Measurements from ENCODE around the gene FAM53B. TPM values are rescaled to one million over a fixed set of nuclear protein-coding genes. Genes with fewer than 3 reads are reported as not detected.

Gene FAM53B
- total and polyA plus RNA-seq, 8 donors, result 5.7 to 46.9 (median 11.4) TPM

DNA sequence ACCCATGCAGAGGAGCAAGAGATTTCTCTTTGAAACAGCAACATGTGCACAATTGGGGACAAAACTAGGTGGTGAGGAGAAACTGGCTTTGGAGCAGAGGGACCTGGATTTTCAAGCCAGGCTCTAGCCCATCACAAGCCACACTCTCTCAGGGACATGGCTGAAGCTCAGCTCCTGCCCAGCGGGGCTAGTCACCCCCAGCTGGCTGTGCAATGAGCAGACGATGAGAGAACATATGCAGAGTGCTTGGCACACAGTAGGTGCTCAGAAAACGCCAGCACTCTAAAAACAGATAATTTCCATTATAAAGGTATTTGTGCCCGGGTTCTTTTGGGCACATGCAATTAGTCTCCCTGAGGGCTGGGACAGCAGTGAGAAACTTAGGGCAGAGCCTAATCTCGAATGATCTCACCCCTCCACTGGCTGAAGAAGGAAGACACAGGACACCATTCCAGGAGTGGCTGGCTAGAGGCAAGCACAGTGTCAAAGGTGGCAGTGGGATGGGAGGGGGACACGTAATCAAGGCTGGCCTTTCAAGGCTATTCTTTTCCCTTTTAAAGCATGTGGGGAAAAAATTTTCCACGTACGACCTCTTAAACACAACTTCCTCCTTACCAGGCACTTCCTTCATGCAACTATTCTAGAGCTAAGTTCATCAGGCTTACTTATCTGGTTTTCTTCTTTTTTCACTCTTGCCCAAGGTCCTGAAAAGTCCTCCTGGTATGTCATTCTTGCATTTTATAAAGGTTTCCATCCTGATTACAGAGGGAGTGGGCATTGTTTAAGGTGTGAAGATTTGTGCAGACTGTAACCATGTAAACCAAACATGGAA is 15.1 kb downstream of the FAM53B start:
- Histone ChIP-seq H3K27me3 (no peaks in the 10 kb centered on the region), H3K4me3 (no peak overlapping the region), H3K27ac (peak overlapping the region in 4 of 5 donors; percentile 58 to 77 (median 72)), H3K4me1 (peaks cover 54 to 92% (median 75%) of the 10 kb centered on the region in 4 donors), H3K9me3 (no peaks in the 10 kb centered on the region), H3K36me3 (peaks cover 0 to 4% (median 2%) of the 10 kb centered on the region in 4 donors)
- peak in 1 of 2 donors; percentile 61 for DNase-seq
- no peak for TF ChIP-seq POLR2A (IDR thresholded peaks at IDR 0.05)
- TF ChIP-seq POLR2AphosphoS5 (IDR thresholded peaks at IDR 0.05), result no peak
- TF ChIP-seq, protein P1, sequence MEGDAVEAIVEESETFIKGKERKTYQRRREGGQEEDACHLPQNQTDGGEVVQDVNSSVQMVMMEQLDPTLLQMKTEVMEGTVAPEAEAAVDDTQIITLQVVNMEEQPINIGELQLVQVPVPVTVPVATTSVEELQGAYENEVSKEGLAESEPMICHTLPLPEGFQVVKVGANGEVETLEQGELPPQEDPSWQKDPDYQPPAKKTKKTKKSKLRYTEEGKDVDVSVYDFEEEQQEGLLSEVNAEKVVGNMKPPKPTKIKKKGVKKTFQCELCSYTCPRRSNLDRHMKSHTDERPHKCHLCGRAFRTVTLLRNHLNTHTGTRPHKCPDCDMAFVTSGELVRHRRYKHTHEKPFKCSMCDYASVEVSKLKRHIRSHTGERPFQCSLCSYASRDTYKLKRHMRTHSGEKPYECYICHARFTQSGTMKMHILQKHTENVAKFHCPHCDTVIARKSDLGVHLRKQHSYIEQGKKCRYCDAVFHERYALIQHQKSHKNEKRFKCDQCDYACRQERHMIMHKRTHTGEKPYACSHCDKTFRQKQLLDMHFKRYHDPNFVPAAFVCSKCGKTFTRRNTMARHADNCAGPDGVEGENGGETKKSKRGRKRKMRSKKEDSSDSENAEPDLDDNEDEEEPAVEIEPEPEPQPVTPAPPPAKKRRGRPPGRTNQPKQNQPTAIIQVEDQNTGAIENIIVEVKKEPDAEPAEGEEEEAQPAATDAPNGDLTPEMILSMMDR (IDR thresholded peaks at IDR 0.05), result no peak
- no peak for TF ChIP-seq EP300 (IDR thresholded peaks at IDR 0.05)
- 58 to 69% (median 67%) methylated on average over 8 of the region's 8 CpGs for WGBS, 5 donors
- intact Hi-C loops (cut with DNase I; ENCODE audit: low total_unique reads), result no loop called here

- intact Hi-C loops (cut with DNase I; ENCODE audit: low total_unique reads), result no loop called here
- Histone ChIP-seq H3K36me3 (peaks cover 0 to 4% (median 2%) of the 10 kb centered on the region in 4 donors), H3K27ac (peak overlapping the region; percentile 59 to 77 (median 71)), H3K4me1 (peaks cover 54 to 92% (median 75%) of the 10 kb centered on the region in 4 donors), H3K27me3 (no peaks in the 10 kb centered on the region), H3K4me3 (no peak overlapping the region), H3K9me3 (no peaks in the 10 kb centered on the region)
- peak in 1 of 3 donors; percentile 11 for TF ChIP-seq POLR2AphosphoS5 (IDR thresholded peaks at IDR 0.05)
- TF ChIP-seq, protein P1 (IDR thresholded peaks at IDR 0.05), result no peak
- peak in 1 of 2 donors; percentile 73 for DNase-seq
- 64 to 75% (median 70%) methylated on average over 14 of the region's 14 CpGs for WGBS, 5 donors
Measured at GRCh38 chr10:124728071-124728829, 15.9 kb downstream of the FAM53B start.

GRCh38 chr10:124727361-124727960 is 16.7 kb downstream of the FAM53B start:
- intact Hi-C loops (cut with DNase I; ENCODE audit: low total_unique reads), result no loop called here
- Histone ChIP-seq H3K36me3 (peaks cover 0 to 4% (median 2%) of the 10 kb centered on the region in 4 donors), H3K27me3 (no peaks in the 10 kb centered on the region), H3K9me3 (no peaks in the 10 kb centered on the region), H3K4me3 (no peak overlapping the region), H3K4me1 (peaks cover 54 to 92% (median 75%) of the 10 kb centered on the region in 4 donors), H3K27ac (peak overlapping the region in 4 of 5 donors; percentile 60 to 77 (median 72))
- 31 to 69% (median 42%) methylated on average over 6 of the region's 6 CpGs for WGBS, 5 donors
- no peak for TF ChIP-seq EP300 (IDR thresholded peaks at IDR 0.05)
- TF ChIP-seq POLR2AphosphoS5 (IDR thresholded peaks at IDR 0.05), result peak in 1 of 3 donors; percentile 8
- DNase-seq, result peak in 1 of 2 donors; percentile 59

- intact Hi-C loops (cut with DNase I; ENCODE audit: low total_unique reads), result no loop called here
- H3K36me3 ChIP-seq, result peaks cover 0 to 4% (median 0%) of the 10 kb centered on the region in 4 donors
- 80 to 96% (median 90%) methylated on average over 7 of the region's 7 CpGs for WGBS, 5 donors
- TF ChIP-seq, protein P1 (IDR thresholded peaks at IDR 0.05), result no peak
- TF ChIP-seq EP300 (IDR thresholded peaks at IDR 0.05) (no peak), POLR2A (IDR thresholded peaks at IDR 0.05) (no peak), POLR2AphosphoS5 (IDR thresholded peaks at IDR 0.05) (no peak)
- DNase-seq, result no peak
- H3K9me3 ChIP-seq, result no peaks in the 10 kb centered on the region
- H3K27me3 ChIP-seq, result no peaks in the 10 kb centered on the region
- H3K4me3 ChIP-seq, result no peak overlapping the region
- peak overlapping the region in 1 of 5 donors; percentile 87 for H3K27ac ChIP-seq
- H3K4me1 ChIP-seq, result peaks cover 60 to 95% (median 82%) of the 10 kb centered on the region in 4 donors
Measured at GRCh38 chr10:124725791-124726190, 18.4 kb downstream of the FAM53B start.
